Suprapubic skin (tissue), 3 donors: ENCODE results near the gene PDE3A.
"Not testable (repeated sequence)": the region's sequence is repeated elsewhere in the genome, so short reads cannot be mapped to it uniquely, and the experiment has no call there.

Experiments
- CTCF ChIP-seq, 2 donors: fragments of 200-600 bp in 1 of 2; fragments of 450-650 bp in 1 of 2; sonication (generic) in 1 of 2; IDR thresholded peaks; one replicate each; pipeline ENCODE4 v1.5.1; 2016 to 2019; ENCODE audit warnings: antibody characterized with exemption in 2 of 2, mild to moderate bottlenecking in 1 of 2, moderate library complexity in 1 of 2
- POLR2A ChIP-seq, 2 donors: fragments of 450-650 bp; IDR thresholded peaks; one replicate each; pipeline ENCODE4 v1.6.1; 2017; ENCODE audit warnings: antibody characterized with exemption in 2 of 2, mild to moderate bottlenecking in 2 of 2, moderate library complexity in 2 of 2

- TF ChIP-seq CTCF, POLR2A (IDR thresholded peaks at IDR 0.05): not testable (repeated sequence)
Measured at GRCh38 chr12:20615020-20615419, 246.7 kb downstream of the PDE3A start.
